ENCODE data around the gene LRPAP1. TPM values are rescaled to one million over a fixed set of nuclear protein-coding genes. Genes with fewer than 3 reads are reported as not detected.

LRPAP1 gene
- total RNA-seq, 1 donor from 2014 or later = 76.1 TPM

DNA sequence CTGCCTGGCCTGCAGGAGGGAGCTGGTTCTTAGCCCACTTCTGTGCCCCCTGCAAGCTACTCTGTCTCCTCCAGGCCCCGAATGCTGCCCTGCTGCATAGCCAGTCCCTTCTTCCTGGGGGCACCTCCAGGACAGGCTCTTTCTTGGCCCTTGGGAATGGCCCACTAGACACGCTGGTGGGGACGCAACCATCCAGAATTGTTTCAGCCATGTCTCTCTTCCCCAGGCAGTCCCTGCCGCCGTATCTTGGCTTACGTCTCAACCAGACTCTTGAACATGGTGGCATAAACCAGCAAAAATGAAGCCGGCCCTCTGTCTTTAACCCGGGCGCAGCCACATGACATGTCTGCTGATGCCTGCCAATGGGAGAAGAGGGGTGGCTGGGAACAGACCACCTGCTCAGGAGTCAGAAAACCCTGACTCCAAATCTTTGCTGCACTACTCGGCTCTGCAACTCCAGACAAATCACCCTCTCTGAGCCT, 9.0 kb downstream of the LRPAP1 start:
- no peak for DNase-seq
- intact Hi-C loops (cut with micrococcal nuclease) = no loop called here
- Mint-ChIP-seq H3K4me3 (no peak overlapping the region), H3K36me3 (ENCODE audit: low read depth) (peaks cover 18% of the 10 kb centered on the region), H3K27ac (no peak overlapping the region), H3K4me1 (peaks cover under 1% of the 10 kb centered on the region), H3K27me3 (no peaks in the 10 kb centered on the region), H3K9me3 (no peaks in the 10 kb centered on the region)

DNA sequence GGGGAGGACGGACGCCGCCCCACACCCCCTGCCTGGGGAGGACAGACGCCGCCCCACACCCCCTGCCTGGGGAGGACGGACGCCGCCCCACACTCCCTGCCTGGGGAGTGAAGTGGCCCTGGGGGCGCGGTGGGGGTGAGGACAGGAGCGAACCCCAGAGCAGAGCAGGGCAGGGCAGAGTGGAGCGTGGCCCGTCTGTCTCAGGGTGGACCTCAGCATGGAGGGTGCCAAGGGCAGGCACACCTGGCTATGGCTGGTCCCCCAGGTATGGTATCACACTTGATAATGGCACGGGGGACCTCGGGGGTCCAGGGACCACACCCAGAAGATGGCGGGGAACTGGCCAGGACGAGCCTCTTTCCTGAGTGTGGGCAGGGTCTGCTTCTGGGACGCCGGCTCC, 9.6 kb downstream of the LRPAP1 start:
- intact Hi-C loops (cut with micrococcal nuclease) = no loop called here
- no peaks in the 10 kb centered on the region for H3K27me3 Mint-ChIP-seq
- peaks cover 18% of the 10 kb centered on the region for H3K36me3 Mint-ChIP-seq (ENCODE audit: low read depth)
- no peaks in the 10 kb centered on the region for H3K4me1 Mint-ChIP-seq
- H3K9me3 Mint-ChIP-seq = no peaks in the 10 kb centered on the region
- no peak overlapping the region for H3K27ac Mint-ChIP-seq
- no peak overlapping the region for H3K4me3 Mint-ChIP-seq
- DNase-seq = no peak

DNA sequence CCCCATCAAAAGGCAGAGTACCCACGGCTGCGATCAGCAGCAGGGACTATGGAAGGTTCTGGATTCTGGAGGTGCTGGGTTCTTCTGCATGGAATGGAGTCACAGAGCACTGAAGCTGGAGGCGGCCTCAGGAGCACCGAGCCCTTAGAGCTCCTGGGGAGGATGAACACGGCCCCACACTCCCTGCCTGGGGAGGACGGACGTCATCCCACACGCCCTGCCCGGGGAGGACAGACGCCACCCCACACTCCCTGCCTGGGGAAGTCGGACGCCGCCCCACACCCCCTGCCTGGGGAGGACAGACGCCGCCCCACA, 9.9 kb downstream of the LRPAP1 start:
- no peak for DNase-seq
- intact Hi-C loops (cut with micrococcal nuclease) = no loop called here
- no peak overlapping the region for H3K27ac Mint-ChIP-seq
- H3K36me3 Mint-ChIP-seq (ENCODE audit: low read depth) = peaks cover 18% of the 10 kb centered on the region
- no peaks in the 10 kb centered on the region for H3K4me1 Mint-ChIP-seq
- H3K27me3 Mint-ChIP-seq = no peaks in the 10 kb centered on the region
- no peak overlapping the region for H3K4me3 Mint-ChIP-seq
- H3K9me3 Mint-ChIP-seq = no peaks in the 10 kb centered on the region

DNA sequence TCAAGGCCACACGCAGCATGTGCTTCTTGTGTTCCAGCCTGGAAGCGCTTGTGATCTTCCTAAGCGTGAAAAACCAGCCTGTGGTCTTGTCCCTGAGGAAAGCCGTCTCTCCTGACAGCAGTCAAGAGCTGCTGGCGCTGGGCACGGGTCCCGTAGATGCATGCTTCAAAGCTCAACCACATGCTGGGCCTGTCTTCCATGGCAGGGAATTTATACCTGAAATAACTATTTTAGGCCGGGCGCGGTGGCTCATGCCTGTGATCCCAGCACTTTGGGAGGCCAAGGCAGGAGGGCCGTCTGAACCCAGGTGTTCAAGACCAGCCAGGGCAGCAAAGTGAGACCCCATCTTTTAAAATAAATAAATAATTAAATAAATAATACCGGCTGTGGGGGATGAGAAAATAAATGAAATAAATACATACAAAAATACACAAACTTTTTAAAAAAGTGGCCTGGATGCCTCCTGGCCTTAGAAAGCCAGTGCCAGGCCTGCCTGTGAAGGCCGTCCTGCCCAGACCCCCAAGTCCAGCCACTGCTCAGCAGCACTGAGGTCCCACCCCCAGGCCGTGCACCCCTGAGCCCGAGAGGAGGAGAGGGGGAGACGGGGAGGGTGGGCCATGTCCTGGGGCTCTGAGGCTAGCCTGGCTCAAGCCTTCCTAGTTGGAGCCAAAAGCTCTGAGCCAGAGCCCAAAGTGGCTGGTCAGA, 10.4 kb downstream of the LRPAP1 start:
- H3K4me1 Mint-ChIP-seq = no peaks in the 10 kb centered on the region
- no peak overlapping the region for H3K27ac Mint-ChIP-seq
- no peak overlapping the region for H3K4me3 Mint-ChIP-seq
- H3K9me3 Mint-ChIP-seq = no peaks in the 10 kb centered on the region
- peaks cover 20% of the 10 kb centered on the region for H3K36me3 Mint-ChIP-seq (ENCODE audit: low read depth)
- intact Hi-C loops (cut with micrococcal nuclease) = no loop called here
- DNase-seq = no peak
- H3K27me3 Mint-ChIP-seq = no peaks in the 10 kb centered on the region

DNA sequence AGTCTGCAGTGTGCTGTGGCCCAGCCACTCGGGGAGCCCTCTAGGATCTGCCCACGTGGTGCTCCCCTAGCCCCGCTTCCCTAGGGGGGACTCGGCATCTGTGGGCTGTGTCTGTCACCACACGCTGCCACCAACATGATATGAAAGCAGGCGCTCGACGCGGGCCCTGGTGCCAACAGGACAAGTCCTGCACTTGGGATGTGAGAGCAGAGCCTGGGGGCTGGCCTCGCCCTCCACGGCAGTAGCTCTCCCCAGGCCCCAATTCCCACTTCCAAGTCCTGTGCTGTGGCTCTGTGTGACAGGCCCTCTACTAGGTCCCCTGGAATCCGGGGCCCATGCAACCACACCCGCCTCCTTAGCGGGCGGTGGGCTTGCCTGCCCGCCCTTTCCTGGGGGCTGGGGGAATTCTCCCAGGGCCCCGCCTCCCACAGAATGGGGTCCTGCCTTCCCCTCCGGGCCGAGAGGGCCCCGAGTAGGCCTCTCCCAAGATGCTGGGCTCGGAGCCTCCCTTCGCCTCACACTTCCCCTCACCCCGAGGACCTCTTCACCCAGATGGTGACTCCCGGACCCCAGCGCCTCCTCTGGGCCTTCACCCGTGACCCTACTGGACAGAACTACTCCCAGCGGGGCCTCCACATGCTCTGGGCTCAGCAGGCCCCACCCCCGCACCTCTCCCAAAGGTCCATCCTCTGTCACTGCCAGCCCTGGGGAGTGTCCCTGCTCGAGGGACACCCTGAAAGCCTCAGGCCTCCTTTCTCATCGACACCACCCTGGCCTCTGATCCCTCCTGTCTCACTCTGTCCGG, 11.2 kb downstream of the LRPAP1 start:
- no peaks in the 10 kb centered on the region for H3K9me3 Mint-ChIP-seq
- H3K27ac Mint-ChIP-seq = no peak overlapping the region
- intact Hi-C loops (cut with micrococcal nuclease) = no loop called here
- no peaks in the 10 kb centered on the region for H3K27me3 Mint-ChIP-seq
- DNase-seq = no peak
- H3K4me3 Mint-ChIP-seq = no peak overlapping the region
- H3K36me3 Mint-ChIP-seq (ENCODE audit: low read depth) = peaks cover 23% of the 10 kb centered on the region
- H3K4me1 Mint-ChIP-seq = no peaks in the 10 kb centered on the region

DNA sequence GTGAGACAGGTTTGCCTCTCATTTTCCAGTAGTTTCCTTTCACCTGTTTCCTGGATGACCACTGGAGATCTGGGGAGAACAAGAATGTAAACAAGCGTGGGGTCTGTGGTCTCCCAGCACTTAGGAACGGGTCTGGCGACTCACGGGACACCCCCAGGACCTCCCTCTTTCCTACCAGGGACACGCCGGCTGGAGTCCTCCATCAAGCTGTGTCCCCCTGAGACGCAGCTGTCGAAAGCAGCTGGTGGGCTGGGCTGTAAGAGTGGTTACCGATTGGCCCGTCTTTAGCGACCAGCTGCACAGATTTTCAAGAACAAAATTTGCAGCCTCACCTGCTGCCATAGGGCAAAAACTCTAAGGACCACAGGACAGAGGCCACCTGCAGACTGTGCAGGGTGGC, 11.9 kb downstream of the LRPAP1 start:
- H3K36me3 Mint-ChIP-seq (ENCODE audit: low read depth) = peaks cover 26% of the 10 kb centered on the region
- H3K27me3 Mint-ChIP-seq = no peaks in the 10 kb centered on the region
- no peak overlapping the region for H3K27ac Mint-ChIP-seq
- intact Hi-C loops (cut with micrococcal nuclease) = no loop called here
- no peaks in the 10 kb centered on the region for H3K9me3 Mint-ChIP-seq
- no peak overlapping the region for H3K4me3 Mint-ChIP-seq
- H3K4me1 Mint-ChIP-seq = no peaks in the 10 kb centered on the region
- DNase-seq = no peak

DNA sequence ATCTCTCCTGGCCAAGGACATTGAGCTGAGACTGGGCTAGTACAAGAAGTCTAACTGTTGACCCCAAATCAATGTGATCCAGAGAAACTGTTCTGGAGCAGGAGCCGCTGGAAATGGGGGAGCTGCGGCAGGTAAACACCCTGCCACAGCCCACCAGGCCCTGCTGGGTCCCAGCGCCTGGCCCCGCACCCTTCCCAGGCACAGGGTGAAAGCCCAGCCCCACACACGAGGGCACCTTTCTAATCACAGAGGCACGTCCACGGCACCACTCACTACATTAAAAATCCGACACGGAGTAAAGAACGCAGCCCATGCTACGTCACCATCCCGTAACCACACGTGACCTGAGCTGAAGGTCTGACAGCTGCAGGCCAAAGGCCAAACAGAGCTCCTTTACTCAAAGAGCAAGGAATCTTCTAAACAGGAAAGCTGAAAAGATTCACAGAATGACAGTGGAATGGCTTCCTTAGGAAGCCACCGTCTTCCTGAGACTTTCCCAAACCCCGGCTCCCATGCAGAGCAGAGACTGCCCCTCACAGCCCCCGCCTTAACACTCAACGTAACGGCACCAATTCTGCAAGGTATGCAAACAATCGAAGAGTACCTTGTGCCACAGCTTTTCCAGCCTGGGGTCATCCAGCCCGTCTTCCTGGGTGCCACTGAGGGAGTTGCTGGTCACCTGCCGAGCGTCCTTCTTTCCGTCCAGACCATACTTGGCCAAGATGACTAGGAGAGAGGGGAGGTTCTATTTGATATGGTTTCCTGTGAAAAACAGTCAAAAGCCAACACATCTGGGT, 12.6 kb downstream of the LRPAP1 start:
- no peak for DNase-seq
- Mint-ChIP-seq H3K4me3 (no peak overlapping the region), H3K9me3 (no peaks in the 10 kb centered on the region), H3K27ac (no peak overlapping the region), H3K4me1 (no peaks in the 10 kb centered on the region), H3K36me3 (ENCODE audit: low read depth) (peaks cover 25% of the 10 kb centered on the region), H3K27me3 (no peaks in the 10 kb centered on the region)
- intact Hi-C loops (cut with micrococcal nuclease) = no loop called here

DNA sequence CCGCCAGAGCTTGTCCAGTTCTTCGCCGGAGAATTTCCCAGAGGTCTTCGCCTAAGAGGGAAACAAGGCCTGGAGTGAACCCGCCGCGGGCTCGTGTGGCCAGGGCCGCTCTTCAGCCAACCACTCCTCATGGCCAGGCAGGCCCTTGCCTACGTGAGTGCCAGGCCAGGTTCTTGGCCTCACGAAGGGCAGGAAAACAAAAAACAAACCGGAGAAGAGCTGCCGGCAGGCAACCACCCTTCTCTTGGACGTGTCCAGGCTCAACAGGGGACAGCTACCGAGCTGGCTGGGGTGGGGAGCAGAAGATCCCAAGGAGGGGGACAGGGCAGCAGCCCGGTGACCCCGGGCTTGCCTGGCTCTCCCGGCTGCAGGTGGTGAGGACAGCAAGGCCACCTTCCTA, 13.3 kb downstream of the LRPAP1 start:
- Mint-ChIP-seq H3K4me1 (no peaks in the 10 kb centered on the region), H3K27ac (no peak overlapping the region), H3K27me3 (no peaks in the 10 kb centered on the region), H3K9me3 (no peaks in the 10 kb centered on the region), H3K4me3 (no peak overlapping the region), H3K36me3 (ENCODE audit: low read depth) (peaks cover 24% of the 10 kb centered on the region)
- intact Hi-C loops (cut with micrococcal nuclease) = no loop called here
- no peak for DNase-seq

DNA sequence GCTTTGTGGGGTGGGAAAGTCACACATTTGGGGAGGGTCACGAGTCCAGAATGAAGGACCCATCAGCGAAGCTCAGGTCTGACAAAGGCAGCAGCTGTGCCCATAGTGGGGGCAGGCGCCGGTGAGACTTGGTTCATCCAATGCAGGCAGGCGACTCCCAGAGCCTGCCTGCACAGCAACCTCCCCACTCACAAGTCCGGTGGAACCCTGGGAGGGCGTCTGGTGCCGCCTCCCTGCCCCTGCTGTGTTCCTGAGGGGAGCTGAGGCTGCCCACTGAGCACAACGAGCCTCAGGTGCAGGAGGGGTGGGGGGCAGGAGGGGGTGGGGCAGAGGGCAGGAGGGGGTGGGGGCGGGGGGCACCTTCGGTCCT, 13.7 kb downstream of the LRPAP1 start:
- no peaks in the 10 kb centered on the region for H3K4me1 Mint-ChIP-seq
- no peaks in the 10 kb centered on the region for H3K27me3 Mint-ChIP-seq
- H3K4me3 Mint-ChIP-seq = no peak overlapping the region
- H3K9me3 Mint-ChIP-seq = no peaks in the 10 kb centered on the region
- no peak overlapping the region for H3K27ac Mint-ChIP-seq
- intact Hi-C loops (cut with micrococcal nuclease) = no loop called here
- DNase-seq = no peak
- H3K36me3 Mint-ChIP-seq (ENCODE audit: low read depth) = peaks cover 28% of the 10 kb centered on the region

DNA sequence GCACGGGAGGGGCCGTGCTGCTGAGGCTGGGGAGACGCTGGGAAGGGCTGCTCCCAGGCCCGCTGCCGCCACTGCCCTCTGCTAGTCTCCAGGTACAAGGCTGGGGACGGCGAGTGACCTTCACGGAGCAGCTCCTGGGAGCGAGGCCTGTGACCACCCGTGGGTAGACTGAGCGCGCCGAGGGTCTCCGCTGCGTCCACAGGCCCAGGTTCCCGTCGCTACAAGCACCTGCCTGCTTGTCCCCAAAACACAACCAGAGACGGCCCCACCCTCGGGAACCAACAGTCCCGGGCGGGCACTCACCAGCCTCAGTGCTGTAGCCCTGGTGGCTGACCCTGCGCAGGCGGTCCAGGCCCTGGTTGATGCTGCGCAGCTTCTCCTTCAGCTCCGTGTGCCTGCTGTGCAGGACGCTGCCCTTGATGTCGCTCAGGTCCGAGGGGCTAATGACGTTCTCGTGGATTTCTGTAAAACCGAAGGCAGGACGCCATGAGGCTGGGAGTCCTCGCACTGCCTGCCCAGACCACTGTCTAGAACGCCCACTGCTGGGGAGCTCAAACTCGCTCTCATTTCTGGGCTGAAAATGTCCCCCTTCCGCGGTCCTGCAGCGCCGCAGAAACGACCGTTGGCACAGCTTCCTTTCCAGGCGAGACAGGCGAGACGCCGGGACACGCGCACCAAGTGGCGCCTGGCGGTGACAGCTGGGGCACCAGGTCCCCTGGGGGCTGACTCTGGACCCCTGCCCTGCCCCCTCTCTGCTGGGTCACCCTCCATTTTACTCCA, 14.3 kb downstream of the LRPAP1 start:
- H3K27ac Mint-ChIP-seq = no peak overlapping the region
- intact Hi-C loops (cut with micrococcal nuclease) = no loop called here
- H3K4me1 Mint-ChIP-seq = no peaks in the 10 kb centered on the region
- H3K36me3 Mint-ChIP-seq (ENCODE audit: low read depth) = peaks cover 31% of the 10 kb centered on the region
- DNase-seq = no peak
- H3K9me3 Mint-ChIP-seq = no peaks in the 10 kb centered on the region
- no peak overlapping the region for H3K4me3 Mint-ChIP-seq
- no peaks in the 10 kb centered on the region for H3K27me3 Mint-ChIP-seq

DNA sequence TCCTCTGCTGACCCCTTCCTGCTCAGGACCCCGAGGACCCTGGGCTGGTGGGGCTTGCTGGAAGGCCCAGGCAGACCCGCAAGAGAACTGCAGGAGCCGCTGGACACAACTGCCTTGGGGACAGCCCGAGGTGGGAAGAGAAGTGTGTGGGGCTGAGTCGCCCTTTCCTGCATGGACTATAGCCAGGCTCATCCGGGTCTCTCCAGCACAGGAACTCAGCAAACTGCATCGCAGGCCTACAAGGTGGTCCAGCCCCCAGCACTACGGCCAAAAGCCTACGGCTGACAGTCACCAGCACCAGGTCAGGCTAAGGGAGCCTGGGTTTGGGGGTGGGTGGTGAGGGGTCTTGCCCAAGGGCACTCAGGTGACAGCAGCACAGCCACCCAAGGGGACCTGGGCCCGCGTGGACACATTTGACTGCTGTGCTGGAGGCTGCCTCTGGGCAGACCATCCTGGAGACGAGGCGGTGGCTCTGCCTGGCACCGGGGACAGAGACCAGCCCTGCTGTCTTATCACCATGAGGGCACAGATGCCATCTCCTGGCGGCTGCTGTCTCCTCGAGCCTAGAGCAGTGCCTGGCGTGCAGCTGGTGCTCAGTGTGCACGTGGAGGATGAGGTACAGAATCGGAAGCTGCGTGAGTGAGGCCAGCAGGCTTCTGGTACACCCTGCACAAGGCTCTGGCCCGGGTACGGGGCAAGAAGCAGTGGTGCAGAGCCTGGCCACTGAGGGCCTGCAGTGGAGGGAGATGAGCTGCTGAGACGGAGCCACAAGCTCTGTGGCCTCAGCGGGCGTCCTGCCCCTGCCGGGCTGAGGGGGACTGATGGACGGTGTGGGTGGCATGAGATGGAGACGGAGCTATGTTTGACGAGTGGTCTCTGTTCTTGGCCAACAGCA, 15.1 kb downstream of the LRPAP1 start:
- intact Hi-C loops (cut with micrococcal nuclease) = no loop called here
- no peaks in the 10 kb centered on the region for H3K27me3 Mint-ChIP-seq
- H3K27ac Mint-ChIP-seq = no peak overlapping the region
- H3K4me3 Mint-ChIP-seq = no peak overlapping the region
- H3K9me3 Mint-ChIP-seq = no peaks in the 10 kb centered on the region
- no peaks in the 10 kb centered on the region for H3K4me1 Mint-ChIP-seq
- peaks cover 40% of the 10 kb centered on the region for H3K36me3 Mint-ChIP-seq (ENCODE audit: low read depth)
- DNase-seq = no peak

DNA sequence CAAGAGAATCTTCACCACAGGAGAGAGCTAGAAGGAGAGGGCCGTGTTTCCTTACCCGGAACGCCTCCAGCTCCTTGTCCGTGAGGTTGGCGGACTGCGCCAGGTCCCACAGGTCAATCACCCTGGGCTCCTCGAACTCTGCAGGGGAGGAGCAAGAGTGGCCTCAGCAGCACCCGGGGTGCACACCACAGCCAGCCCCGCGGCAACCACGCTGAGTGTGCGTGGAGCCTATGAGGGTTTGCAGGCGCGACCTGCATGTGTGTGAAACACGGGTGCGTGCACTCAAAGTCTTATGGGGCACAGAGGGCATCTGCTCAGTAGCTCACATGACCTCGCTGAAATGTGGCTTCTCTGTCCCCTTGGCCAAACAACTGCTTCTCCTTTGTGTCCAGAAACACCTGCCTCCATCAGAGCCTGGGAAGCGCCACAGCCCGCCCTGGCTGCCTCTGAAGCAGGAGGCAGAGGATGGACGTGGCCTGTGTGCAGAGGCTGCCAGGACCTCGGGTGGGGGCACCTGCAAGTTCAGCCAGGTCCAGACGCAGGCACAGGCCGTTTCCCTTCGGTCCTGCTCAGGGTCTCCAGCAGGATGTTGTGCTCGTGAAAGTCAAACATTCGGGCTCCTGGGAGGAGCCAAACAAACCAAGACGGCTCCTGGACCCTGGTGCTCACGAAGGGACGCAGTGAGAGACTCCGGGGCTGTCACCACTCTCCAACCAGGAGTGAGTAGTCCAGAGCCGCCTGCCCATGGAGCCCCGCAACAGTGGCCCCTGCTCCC, 16.0 kb downstream of the LRPAP1 start:
- Mint-ChIP-seq H3K4me1 (no peaks in the 10 kb centered on the region), H3K36me3 (ENCODE audit: low read depth) (peaks cover 38% of the 10 kb centered on the region), H3K9me3 (no peaks in the 10 kb centered on the region), H3K27me3 (no peaks in the 10 kb centered on the region), H3K4me3 (no peak overlapping the region), H3K27ac (no peak overlapping the region)
- no peak for DNase-seq
- intact Hi-C loops (cut with micrococcal nuclease) = no loop called here
